ENCODE measurements around the gene PLXNA1. TPM values are rescaled to one million over a fixed set of nuclear protein-coding genes. Genes with fewer than 3 reads are reported as not detected.

PLXNA1 gene
- total RNA-seq, 1 donor = 107 TPM

GRCh38 chr3:127030508-127031412, 47.8 kb downstream of the PLXNA1 start:
- Histone ChIP-seq H3K36me3 (ENCODE audit: insufficient read depth, low read length) (peaks cover 37% of the 10 kb centered on the region), H2AFZ (ENCODE audit: low read length) (no peak overlapping the region), H3K9me3 (ENCODE audit: low read depth, low read length) (no peaks in the 10 kb centered on the region), H3K79me2 (ENCODE audit: insufficient read depth, low read length) (no peaks in the 10 kb centered on the region), H3K4me2 (ENCODE audit: insufficient read depth, low read length) (no peak overlapping the region), H4K20me1 (ENCODE audit: insufficient read depth, low read length) (peaks cover 7% of the 10 kb centered on the region), H3K27me3 (ENCODE audit: insufficient read depth, low read length) (no peaks in the 10 kb centered on the region), H3K4me1 (ENCODE audit: insufficient read depth, low read length) (peaks cover 5% of the 10 kb centered on the region), H3K4me3 (ENCODE audit: insufficient read depth, low read length) (no peak overlapping the region), H3K27ac (ENCODE audit: low read depth, low read length) (no peak overlapping the region)
- no peak for DNase-seq (ENCODE audit: insufficient read length, low spot score, missing footprints)
- no peak for TF ChIP-seq CTCF (IDR thresholded peaks at IDR 0.05; ENCODE audit: extremely low read depth, low read depth, low read length)

GRCh38 chr3:127031413-127031810, 48.5 kb downstream of the PLXNA1 start:
- no peak for TF ChIP-seq CTCF (IDR thresholded peaks at IDR 0.05; ENCODE audit: extremely low read depth, low read depth, low read length)
- Histone ChIP-seq H3K9me3 (ENCODE audit: low read depth, low read length) (no peaks in the 10 kb centered on the region), H2AFZ (ENCODE audit: low read length) (no peak overlapping the region), H3K27ac (ENCODE audit: low read depth, low read length) (no peak overlapping the region), H3K4me2 (ENCODE audit: insufficient read depth, low read length) (no peak overlapping the region), H3K79me2 (ENCODE audit: insufficient read depth, low read length) (no peaks in the 10 kb centered on the region), H4K20me1 (ENCODE audit: insufficient read depth, low read length) (peaks cover 11% of the 10 kb centered on the region), H3K27me3 (ENCODE audit: insufficient read depth, low read length) (no peaks in the 10 kb centered on the region), H3K4me1 (ENCODE audit: insufficient read depth, low read length) (peaks cover 10% of the 10 kb centered on the region), H3K4me3 (ENCODE audit: insufficient read depth, low read length) (no peak overlapping the region), H3K36me3 (ENCODE audit: insufficient read depth, low read length) (peaks cover 37% of the 10 kb centered on the region)
- DNase-seq (ENCODE audit: insufficient read length, low spot score, missing footprints) = no peak

GRCh38 chr3:127031845-127032244, 48.9 kb downstream of the PLXNA1 start:
- no peaks in the 10 kb centered on the region for H3K9me3 ChIP-seq (ENCODE audit: low read depth, low read length)
- peaks cover 14% of the 10 kb centered on the region for H4K20me1 ChIP-seq (ENCODE audit: insufficient read depth, low read length)
- H3K79me2 ChIP-seq (ENCODE audit: insufficient read depth, low read length) = no peaks in the 10 kb centered on the region
- H3K27ac ChIP-seq (ENCODE audit: low read depth, low read length) = no peak overlapping the region
- H3K27me3 ChIP-seq (ENCODE audit: insufficient read depth, low read length) = no peaks in the 10 kb centered on the region
- H3K4me3 ChIP-seq (ENCODE audit: insufficient read depth, low read length) = no peak overlapping the region
- peaks cover 10% of the 10 kb centered on the region for H3K4me1 ChIP-seq (ENCODE audit: insufficient read depth, low read length)
- H3K36me3 ChIP-seq (ENCODE audit: insufficient read depth, low read length) = peaks cover 37% of the 10 kb centered on the region
- no peak for TF ChIP-seq CTCF (IDR thresholded peaks at IDR 0.05; ENCODE audit: extremely low read depth, low read depth, low read length)
- H2AFZ ChIP-seq (ENCODE audit: low read length) = no peak overlapping the region
- H3K4me2 ChIP-seq (ENCODE audit: insufficient read depth, low read length) = no peak overlapping the region
- DNase-seq (ENCODE audit: insufficient read length, low spot score, missing footprints) = no peak

DNA sequence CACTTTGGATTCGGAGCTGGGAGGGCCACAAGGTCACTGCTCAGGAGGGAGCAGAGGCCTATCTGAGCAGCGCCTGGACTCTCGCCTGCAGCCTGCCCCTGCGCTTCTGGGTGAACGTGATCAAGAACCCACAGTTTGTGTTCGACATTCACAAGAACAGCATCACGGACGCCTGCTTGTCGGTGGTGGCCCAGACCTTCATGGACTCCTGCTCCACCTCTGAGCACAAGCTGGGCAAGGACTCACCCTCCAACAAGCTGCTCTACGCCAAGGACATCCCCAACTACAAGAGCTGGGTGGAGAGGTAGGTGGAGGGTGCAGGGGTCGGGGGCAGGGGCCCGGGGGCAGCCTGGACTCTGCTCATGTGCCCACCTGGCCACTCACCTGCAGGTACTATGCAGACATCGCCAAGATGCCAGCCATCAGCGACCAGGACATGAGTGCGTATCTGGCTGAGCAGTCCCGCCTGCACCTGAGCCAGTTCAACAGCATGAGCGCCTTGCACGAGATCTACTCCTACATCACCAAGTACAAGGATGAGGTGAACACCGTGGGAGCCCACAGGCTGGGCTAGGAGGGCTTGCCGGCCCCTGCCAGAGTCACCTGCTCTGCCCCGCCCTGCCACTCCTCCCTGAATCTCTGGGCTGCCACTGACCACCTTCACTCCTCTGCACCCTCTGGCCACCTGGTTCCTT, 49.5 kb downstream of the PLXNA1 start:
- DNase-seq (ENCODE audit: insufficient read length, low spot score, missing footprints) = no peak
- peaks cover 10% of the 10 kb centered on the region for H3K4me1 ChIP-seq (ENCODE audit: insufficient read depth, low read length)
- H3K4me3 ChIP-seq (ENCODE audit: insufficient read depth, low read length) = no peak overlapping the region
- TF ChIP-seq CTCF (IDR thresholded peaks at IDR 0.05; ENCODE audit: extremely low read depth, low read depth, low read length) = no peak
- H3K79me2 ChIP-seq (ENCODE audit: insufficient read depth, low read length) = no peaks in the 10 kb centered on the region
- H3K36me3 ChIP-seq (ENCODE audit: insufficient read depth, low read length) = peaks cover 33% of the 10 kb centered on the region
- H3K4me2 ChIP-seq (ENCODE audit: insufficient read depth, low read length) = no peak overlapping the region
- H3K27ac ChIP-seq (ENCODE audit: low read depth, low read length) = no peak overlapping the region
- H4K20me1 ChIP-seq (ENCODE audit: insufficient read depth, low read length) = peaks cover 11% of the 10 kb centered on the region
- no peaks in the 10 kb centered on the region for H3K9me3 ChIP-seq (ENCODE audit: low read depth, low read length)
- H3K27me3 ChIP-seq (ENCODE audit: insufficient read depth, low read length) = no peaks in the 10 kb centered on the region
- no peak overlapping the region for H2AFZ ChIP-seq (ENCODE audit: low read length)
